Epithelial cell of esophagus (primary cell): ENCODE results near the gene GALNTL6.
A peak's percentile ranks its signal among the peaks of the same experiment; 100 is the strongest.
"Not testable (repeated sequence)": the region's sequence is repeated elsewhere in the genome, so short reads cannot be mapped to it uniquely, and the experiment has no call there.

ENCODE experiments used
- DNase-seq: peaks from one replicate; pipeline ENCODE4 v3.0.0; 2010; ENCODE audit warnings: low read depth
- H3K4me3 ChIP-seq: 2 replicates; pipeline ENCODE4 v1.5.1; 2011; ENCODE audit warnings: mild to moderate bottlenecking, low read length, control low read depth
- TF ChIP-seq, protein P1 (sequence below): IDR thresholded peaks from 2 replicates; pipeline ENCODE4 v1.5.1; 2011; ENCODE audit warnings: low read depth, mild to moderate bottlenecking, low read length, control low read depth, inconsistent platforms; ENCODE audit not compliant: insufficient read depth; ENCODE audit errors: missing control alignments

GALNTL6 gene

DNA sequence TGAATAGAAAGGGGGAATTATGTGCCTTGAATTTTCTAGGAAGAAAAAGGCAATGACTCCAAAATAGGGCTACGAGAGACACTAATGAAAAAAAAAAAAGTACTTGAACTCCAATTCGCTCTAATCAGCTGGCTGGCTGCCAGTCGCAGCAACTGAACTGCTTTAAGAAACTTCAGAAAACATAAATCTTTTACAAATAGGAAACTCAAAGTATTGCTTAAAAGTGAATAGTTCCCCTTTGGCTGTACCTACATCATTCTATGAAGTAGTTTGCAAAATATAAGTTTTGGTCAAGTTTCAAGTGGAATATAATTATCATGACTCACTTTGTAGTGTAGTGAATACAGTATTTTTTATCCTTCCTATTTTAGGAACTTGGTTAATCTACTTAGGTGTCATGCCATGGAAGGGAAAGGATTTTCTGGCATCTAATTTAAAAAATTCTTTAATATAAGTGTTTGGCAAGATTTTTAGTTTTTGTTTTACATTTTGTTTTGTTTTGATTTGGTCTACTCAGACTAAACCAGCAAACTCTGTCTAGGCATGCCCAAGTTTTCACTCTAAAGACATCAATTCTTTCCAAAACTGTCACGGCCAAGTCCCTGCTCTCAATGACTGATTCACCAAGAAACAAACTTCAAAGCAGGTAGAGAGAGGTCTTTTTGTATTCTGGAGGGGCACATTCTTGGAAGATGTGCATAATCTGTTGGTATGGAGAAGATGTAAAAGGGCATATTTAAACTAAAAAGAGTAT, 973.0 kb downstream of the GALNTL6 start:
- DNase-seq = peak; percentile 24
- H3K4me3 ChIP-seq = no peak overlapping the region

DNA sequence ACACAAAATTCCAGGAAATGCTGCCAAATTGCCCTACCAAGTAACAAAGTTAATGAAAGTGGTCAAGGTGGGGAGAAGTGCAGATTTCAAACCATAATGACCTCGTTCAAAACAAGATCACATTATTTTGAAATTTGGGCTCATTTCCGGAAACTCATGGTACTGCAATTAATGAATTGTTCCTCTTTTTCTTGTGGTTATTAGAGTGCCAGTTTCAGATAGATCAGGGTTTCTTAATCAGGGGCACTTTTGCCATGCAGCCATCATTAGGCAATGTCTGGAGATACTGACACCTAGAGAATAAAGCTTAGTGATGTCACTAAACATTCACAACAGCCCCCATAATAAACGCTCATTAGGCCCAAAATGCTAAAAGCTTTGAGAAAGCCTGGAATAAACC, 973.9 kb downstream of the GALNTL6 start:
- no peak overlapping the region for H3K4me3 ChIP-seq
- TF ChIP-seq, protein P1, sequence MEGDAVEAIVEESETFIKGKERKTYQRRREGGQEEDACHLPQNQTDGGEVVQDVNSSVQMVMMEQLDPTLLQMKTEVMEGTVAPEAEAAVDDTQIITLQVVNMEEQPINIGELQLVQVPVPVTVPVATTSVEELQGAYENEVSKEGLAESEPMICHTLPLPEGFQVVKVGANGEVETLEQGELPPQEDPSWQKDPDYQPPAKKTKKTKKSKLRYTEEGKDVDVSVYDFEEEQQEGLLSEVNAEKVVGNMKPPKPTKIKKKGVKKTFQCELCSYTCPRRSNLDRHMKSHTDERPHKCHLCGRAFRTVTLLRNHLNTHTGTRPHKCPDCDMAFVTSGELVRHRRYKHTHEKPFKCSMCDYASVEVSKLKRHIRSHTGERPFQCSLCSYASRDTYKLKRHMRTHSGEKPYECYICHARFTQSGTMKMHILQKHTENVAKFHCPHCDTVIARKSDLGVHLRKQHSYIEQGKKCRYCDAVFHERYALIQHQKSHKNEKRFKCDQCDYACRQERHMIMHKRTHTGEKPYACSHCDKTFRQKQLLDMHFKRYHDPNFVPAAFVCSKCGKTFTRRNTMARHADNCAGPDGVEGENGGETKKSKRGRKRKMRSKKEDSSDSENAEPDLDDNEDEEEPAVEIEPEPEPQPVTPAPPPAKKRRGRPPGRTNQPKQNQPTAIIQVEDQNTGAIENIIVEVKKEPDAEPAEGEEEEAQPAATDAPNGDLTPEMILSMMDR = no peak
- DNase-seq = no peak

More for the DNA sequence above, 973.0 kb downstream of the GALNTL6 start:
- TF ChIP-seq, protein P1 = no peak

DNA sequence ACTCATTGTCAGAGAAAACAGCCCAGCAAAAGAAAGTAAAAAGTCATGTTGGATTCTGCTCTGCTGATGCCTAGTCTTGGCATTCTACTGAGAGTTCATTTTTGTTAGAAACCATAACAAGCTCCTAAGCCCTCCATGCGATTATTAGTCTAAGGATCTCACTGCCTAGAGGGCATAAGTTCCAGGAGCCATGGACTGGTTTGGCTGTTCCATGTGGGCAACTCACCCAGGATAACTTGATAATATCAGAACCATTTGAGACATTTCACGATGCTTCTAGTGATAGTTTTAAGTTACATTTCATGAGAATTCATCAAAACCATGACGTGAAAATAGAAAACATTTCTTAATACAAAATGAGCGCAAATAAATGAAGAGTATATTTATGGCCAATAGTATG, 978.6 kb downstream of the GALNTL6 start:
- H3K4me3 ChIP-seq = no peak overlapping the region
- no peak for DNase-seq
- TF ChIP-seq, protein P1 = no peak

DNA sequence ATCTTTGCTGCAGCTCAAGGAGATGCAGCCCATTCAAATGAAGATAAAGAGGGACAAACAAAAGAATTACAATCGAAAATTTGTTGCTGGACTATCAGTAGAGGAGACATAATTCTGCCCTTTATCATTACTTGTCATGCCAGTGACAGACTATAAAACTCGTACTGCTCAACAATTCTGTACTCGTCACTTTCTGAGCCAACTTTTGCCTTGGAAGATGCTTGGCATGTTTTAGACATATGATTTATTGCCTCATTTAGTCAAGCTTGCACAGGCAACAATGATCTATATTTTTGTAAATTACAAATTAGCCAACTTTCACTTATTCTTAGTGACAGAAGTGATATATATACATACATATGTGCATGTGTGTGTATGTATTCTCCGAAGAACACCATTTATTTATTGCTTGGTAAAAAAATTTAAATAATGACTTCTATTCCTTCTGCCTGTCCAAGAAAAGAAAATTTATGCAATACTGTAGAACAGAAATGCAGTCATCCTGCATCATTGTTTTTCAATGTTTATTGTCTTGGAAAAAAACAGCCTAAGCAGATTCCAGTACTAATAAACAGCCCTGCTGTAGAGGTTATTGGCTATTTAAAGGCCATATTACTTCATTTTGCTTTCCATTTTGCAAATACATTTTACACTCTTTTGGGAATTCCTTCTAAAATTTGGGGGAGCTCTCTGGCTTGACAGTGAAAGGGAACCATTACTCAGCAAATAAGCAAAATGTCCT, 980.5 kb downstream of the GALNTL6 start:
- H3K4me3 ChIP-seq = no peak overlapping the region
- TF ChIP-seq, protein P1 = no peak
- no peak for DNase-seq

DNA sequence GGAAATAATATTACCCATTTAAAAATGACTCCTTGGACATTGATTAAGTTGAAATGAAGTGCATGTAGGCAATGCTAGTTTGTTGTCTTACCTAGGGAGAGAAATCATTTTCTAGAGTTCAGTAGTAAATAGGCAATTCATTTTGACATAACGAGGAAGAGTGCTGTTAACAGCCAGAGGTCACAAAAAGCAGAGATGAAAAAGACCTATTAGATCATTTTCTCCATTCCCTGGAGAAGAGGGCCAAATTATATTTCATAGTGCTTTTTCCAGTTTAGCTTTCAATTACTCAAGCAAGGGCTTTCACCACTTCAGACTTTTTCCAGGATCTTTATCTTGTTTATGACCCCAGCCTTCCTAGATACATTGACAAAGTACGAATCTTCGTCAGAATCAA, 981.1 kb downstream of the GALNTL6 start:
- H3K4me3 ChIP-seq = no peak overlapping the region
- DNase-seq = no peak
- TF ChIP-seq, protein P1 = no peak

DNA sequence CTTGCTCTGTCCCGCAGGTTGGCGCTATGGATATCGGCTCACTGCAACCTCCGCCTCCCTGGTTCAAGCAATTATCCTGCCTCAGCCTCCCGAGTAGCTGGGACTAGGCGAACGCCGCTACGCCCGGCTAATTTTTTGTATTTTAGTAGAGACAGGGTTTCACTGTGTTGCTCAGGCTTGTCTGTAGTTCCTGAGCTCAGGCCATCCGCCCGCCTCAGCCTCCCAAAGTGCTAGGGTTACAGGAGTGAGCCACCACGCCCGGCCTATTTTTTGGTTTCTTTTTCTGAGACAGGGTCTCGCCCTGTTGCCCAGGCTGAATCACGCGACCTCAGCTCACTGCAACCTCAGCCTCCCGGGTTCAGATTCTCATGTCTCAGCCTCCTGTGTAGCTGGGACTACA, 984.1 kb downstream of the GALNTL6 start:
- not testable (repeated sequence) for H3K4me3 ChIP-seq, DNase-seq

DNA sequence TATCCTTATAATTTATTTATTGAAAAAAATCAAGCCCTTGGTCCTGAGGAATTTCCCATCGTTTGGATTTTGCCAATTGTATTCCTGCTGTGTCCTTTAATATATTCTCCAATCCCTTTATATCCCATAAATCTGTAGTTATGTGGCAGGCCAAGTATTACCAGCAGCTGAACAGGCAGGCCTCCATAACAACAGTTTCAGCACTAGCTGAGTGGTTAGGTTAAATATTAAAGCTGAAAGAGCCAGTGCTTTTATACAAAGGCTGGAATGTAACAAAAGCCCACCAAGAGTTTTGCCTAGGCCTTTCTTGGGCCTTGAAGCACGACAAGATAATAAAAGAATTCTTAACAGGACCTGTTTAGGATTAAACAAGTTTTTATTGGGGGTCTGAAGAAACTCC, 988.8 kb downstream of the GALNTL6 start:
- TF ChIP-seq, protein P1 = no peak
- no peak for DNase-seq
- no peak overlapping the region for H3K4me3 ChIP-seq
